Measurements from ENCODE around the gene SBK1.
"Not testable (repeated sequence)": the region's sequence is repeated elsewhere in the genome, so short reads cannot be mapped to it uniquely, and the experiment has no call there.

SBK1 gene

GRCh38 chr16:28335678-28336077 is 43.4 kb downstream of the SBK1 start:
- DNase-seq (ENCODE audit: low read depth), result not testable (repeated sequence)

GRCh38 chr16:28336940-28337710 is 44.8 kb downstream of the SBK1 start:
- DNase-seq (ENCODE audit: low read depth), result not testable (repeated sequence)

GRCh38 chr16:28338230-28338629 is 45.9 kb downstream of the SBK1 start:
- not testable (repeated sequence) for DNase-seq (ENCODE audit: low read depth)

- DNase-seq (ENCODE audit: low read depth), result not testable (repeated sequence)
Observed at GRCh38 chr16:28362600-28362999, 70.3 kb downstream of the SBK1 start.

- not testable (repeated sequence) for DNase-seq (ENCODE audit: low read depth)
Observed at GRCh38 chr16:28363408-28363807, 71.1 kb downstream of the SBK1 start, which contains the start of gene NPIPB6. Gene NPIPB6 (minus strand): TSS chr16:28363508. CDS start chr16:28362822, 686 bp downstream.

GRCh38 chr16:28364268-28365173 is 72.2 kb downstream of the SBK1 start:
- DNase-seq (ENCODE audit: low read depth), result not testable (repeated sequence)

GRCh38 chr16:28367926-28368325 is 75.6 kb downstream of the SBK1 start:
- DNase-seq (ENCODE audit: low read depth), result not testable (repeated sequence)

All from T follicular helper cell (primary cell).